Epithelial cell of proximal tubule (primary cell): ENCODE data around the gene MLH3. TPM values are rescaled to one million over a fixed set of nuclear protein-coding genes. Genes with fewer than 3 reads are reported as not detected.

Experiments
- DNase-seq: peaks from one replicate; pipeline ENCODE4 v3.0.0-alpha.2; 2011; ENCODE audit warnings: low read depth
- H3K4me3 ChIP-seq: 2 replicates; pipeline ENCODE4 v1.5.1; 2011; ENCODE audit warnings: low read depth, mild to moderate bottlenecking, low read length
- total RNA-seq: library from RNA; depleted of rRNA; stranded (reverse); fragments of >200 nt; gene quantifications from 2 replicates; pipeline ENCODE4 v1.2.3, GENCODE V29; 2015
- TF ChIP-seq, protein P1 (sequence below): conservative IDR thresholded peaks from 2 replicates; pipeline ENCODE4 v1.5.1; 2012; ENCODE audit warnings: low read depth, mild to moderate bottlenecking, low read length

Gene MLH3
- total RNA-seq, 1 donor from 2014 or later: 10.3 TPM

DNA sequence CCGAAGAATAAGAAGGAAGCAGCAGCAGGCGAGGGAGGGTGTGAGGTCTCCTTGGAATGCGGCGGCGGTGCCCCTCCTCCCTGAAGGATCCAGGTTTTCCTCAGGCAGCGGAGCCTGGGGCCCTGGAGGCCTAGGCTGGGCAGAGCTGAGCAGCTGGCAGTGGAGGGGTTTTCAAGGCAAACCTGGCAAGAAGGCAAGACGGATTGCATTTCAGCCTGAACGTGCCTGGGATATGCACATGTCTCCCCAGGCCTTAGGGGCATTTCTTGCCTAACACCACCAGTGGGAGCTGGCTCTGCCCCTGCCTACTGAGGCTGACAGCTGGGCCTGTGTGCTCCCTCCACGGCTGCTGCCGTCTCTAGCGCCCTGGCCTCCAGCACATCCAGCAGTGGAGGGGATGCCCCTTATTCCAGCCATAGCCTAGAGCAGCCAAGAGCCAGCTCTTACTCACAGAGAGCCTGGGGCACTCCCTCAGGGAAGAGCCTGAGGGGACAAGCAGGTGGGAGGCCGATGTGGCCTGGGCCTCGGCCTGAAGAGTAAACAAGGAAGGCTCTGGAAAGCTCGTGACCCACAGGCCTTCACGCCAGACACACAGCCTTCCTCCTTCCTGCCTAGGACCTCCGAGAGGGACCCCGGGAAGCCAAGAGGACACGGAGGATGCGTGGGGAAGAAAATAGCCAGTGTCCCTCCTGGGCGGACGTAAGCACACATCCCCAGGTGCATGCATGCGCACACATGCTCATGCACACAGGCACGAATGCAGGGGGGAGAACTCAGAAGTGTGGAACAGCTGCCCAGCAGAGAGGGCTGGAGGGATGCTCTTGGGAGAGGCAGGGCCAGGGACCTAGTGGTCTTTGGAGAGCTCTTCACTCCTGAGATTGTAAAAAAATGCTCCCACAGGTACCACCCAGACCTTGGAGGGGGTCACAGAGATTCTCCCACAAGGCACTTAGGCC, 71.5 kb downstream of the MLH3 start:
- TF ChIP-seq, protein P1, sequence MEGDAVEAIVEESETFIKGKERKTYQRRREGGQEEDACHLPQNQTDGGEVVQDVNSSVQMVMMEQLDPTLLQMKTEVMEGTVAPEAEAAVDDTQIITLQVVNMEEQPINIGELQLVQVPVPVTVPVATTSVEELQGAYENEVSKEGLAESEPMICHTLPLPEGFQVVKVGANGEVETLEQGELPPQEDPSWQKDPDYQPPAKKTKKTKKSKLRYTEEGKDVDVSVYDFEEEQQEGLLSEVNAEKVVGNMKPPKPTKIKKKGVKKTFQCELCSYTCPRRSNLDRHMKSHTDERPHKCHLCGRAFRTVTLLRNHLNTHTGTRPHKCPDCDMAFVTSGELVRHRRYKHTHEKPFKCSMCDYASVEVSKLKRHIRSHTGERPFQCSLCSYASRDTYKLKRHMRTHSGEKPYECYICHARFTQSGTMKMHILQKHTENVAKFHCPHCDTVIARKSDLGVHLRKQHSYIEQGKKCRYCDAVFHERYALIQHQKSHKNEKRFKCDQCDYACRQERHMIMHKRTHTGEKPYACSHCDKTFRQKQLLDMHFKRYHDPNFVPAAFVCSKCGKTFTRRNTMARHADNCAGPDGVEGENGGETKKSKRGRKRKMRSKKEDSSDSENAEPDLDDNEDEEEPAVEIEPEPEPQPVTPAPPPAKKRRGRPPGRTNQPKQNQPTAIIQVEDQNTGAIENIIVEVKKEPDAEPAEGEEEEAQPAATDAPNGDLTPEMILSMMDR: no peak
- no peak for DNase-seq
- H3K4me3 ChIP-seq: no peak overlapping the region

DNA sequence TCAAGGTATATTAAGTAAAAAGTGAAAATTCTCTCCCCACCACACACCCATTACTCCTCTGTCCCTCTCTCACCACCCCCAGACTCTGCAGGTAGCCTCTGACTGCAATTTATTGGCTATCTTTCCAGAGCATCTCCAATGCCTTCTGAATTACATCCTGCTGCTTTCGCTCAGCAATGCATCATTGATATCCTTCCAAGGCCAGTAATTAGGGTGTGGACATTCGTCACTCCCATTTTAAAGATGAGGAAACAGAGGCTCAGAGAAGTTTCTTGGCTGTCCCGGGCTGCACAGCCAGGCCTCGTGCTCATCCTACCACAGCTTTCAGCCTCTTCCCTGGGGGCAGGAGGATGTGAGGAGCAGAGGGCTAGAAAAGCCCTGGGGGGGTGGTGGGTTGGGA, 72.2 kb downstream of the MLH3 start:
- TF ChIP-seq, protein P1: no peak
- no peak overlapping the region for H3K4me3 ChIP-seq
- no peak for DNase-seq

DNA sequence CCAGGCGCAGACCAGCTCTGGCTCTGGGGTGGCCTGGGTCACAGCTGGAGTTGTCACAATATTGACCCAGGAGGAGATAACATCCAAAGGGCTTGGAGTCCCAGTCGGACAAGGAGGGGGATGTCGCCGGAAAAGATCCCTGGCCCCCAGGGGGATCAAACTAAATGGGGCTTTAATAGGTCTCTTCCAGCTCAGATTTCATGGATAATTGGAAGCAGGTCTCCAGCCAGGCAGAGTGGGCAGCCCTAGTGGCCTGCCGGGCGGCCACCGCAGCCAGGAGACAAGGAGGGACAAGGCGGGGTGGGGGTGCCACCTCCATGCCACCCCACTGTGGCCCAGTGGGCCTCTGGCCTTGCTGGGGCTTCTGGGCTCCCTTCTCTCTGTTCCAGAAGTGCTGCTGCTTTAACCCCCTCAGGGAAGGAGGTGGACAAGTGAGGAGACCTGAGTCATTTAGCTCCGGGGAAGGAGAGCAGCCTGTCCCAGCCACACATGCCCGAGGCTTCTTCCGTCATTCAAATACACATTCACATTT, 72.8 kb downstream of the MLH3 start:
- H3K4me3 ChIP-seq: no peak overlapping the region
- no peak for DNase-seq
- TF ChIP-seq, protein P1: no peak

DNA sequence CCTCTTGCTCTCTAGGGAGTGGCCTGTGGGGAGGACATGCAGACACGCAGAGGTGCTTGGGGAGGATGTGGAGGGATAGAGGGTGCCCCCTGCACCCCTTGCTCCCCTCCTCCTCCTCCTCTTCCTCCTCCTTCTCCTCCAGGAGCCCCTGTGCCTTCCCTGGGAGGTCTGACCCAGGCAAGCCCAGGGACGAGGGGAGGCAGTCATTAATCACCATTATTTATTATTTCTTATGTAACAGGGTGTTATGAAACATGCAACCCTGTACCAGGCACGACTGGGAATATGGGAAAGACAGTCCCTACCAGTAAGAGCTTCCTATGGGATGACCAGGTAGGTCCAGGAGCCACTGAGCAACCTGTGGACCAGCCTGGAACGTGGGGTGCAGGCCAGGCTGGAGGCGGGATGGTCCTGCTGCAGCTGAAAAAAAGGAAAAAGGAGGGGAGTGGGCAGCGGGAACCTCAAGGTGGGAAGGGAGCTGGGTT, 73.3 kb downstream of the MLH3 start:
- no peak for DNase-seq
- H3K4me3 ChIP-seq: no peak overlapping the region
- TF ChIP-seq, protein P1: no peak

DNA sequence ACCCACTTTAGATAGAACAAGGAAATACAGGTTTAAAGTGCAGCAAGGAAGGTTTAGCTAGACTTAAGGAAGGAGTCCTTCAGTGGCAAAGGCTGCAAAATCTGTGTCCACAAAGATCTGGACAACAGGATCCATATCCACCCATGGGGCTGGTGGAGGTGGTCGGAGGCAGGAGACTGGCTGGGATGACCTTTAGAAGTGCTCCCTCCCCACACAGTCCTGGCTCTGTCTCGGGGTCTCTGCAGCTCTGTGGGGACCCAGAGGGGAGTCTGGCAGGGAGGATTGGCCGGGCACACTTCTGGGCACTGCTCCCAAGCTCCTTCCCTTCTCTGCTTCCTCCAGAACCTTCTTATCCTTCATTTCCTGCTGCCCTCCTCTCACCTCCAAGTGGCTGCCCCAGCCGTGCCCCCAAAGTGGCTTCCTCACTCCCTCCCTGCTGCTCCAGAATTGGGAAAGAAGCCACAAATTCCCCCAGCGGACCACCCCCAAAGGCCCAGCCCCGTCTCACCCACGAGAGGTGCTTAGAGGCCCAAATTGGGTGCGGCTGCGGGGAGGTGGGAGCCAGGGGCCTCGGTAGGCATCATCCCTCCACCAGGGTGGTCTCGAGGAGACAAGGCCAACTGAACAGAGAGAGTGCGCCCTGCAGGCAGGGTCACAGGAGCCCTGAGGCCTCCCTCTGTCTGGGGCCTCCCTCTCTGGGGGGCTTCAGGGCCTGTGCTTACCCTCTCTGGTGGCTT, 73.9 kb downstream of the MLH3 start:
- DNase-seq: no peak
- H3K4me3 ChIP-seq: no peak overlapping the region
- TF ChIP-seq, protein P1: no peak

DNA sequence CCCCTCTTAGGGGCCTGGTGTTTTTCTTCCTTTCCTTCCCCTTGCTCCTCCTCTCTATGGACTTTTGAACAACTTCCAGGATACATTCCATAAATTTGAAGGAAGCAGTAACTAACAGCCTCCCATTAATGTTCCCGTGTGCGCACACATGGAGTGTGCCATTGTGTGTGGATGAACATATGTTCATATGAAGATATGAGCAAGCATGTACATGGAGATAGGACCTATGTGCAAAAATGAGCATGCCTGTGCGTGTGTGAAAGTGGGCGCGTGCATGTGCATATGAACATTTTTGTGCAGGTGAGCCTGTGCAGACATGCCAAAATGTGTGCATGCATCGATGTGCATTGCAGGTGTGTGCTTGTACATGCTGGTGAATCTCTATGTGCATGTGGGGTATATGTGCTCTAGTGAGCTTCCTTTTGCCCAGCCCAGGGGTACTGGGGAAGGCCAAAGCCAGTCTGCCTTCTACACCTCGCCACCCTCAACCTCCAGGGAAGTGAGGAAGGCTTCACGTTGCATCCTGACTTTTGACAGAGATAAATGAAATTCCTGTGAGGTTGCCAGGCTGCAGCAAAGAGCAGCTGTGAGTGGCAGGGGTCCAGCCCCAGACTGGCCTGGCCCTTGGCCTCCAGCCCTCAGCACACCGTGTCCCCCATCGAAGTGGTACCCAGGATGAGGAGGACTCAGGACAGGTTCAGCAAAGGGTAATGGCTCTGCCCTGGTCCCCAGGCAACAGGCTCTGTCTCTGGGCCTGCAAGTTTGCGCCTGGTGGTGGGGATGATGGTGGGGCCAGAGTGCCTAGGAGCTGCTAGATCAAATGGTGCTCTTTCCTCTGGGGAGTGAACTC, 74.8 kb downstream of the MLH3 start:
- DNase-seq: no peak
- TF ChIP-seq, protein P1: no peak
- H3K4me3 ChIP-seq: no peak overlapping the region
